ENCODE measurements around the gene GRK3.
"Not testable (repeated sequence)": the region's sequence is repeated elsewhere in the genome, so short reads cannot be mapped to it uniquely, and the experiment has no call there.

Gene GRK3

GRCh38 chr22:25702571-25703167 lies 138.2 kb downstream of the GRK3 start:
- peak; percentile 45 for DNase-seq

GRCh38 chr22:25704701-25705100 lies 140.2 kb downstream of the GRK3 start:
- no peak for DNase-seq

- no peak for DNase-seq
These were observed 141.7 kb downstream of the GRK3 start for GRCh38 chr22:25706197-25706596.

GRCh38 chr22:25708430-25708829 lies 144.0 kb downstream of the GRK3 start:
- not testable (repeated sequence) for DNase-seq

GRCh38 chr22:25709758-25710157 lies 145.3 kb downstream of the GRK3 start:
- DNase-seq = peak; percentile 48

- no peak for DNase-seq
These were observed 146.0 kb downstream of the GRK3 start for GRCh38 chr22:25710501-25710900.

- DNase-seq = no peak
These were observed 147.0 kb downstream of the GRK3 start for GRCh38 chr22:25711491-25711890.

- no peak for DNase-seq
These were observed 148.4 kb downstream of the GRK3 start for GRCh38 chr22:25712661-25713400.

GRCh38 chr22:25714070-25714469 lies 149.6 kb downstream of the GRK3 start:
- DNase-seq = no peak

GRCh38 chr22:25714739-25715138 lies 150.3 kb downstream of the GRK3 start:
- DNase-seq = no peak

- DNase-seq = no peak
These were observed 152.2 kb downstream of the GRK3 start for GRCh38 chr22:25716637-25717036.

GRCh38 chr22:25718135-25718840 lies 153.8 kb downstream of the GRK3 start:
- no peak for DNase-seq

- peak; percentile 16 for DNase-seq
These were observed 157.7 kb downstream of the GRK3 start for GRCh38 chr22:25722223-25722622.

GRCh38 chr22:25722626-25723025 lies 158.2 kb downstream of the GRK3 start:
- DNase-seq = no peak

- DNase-seq = peak; percentile 35
These were observed 161.8 kb downstream of the GRK3 start for GRCh38 chr22:25726241-25726640.

GRCh38 chr22:25728071-25728470 lies 163.6 kb downstream of the GRK3 start:
- DNase-seq = no peak

- peak; percentile 19 for DNase-seq
These were observed 164.8 kb downstream of the GRK3 start for GRCh38 chr22:25729016-25729995.

GRCh38 chr22:25735650-25736049 lies 171.2 kb downstream of the GRK3 start:
- no peak for DNase-seq

- DNase-seq = peak; percentile 69
These were observed 172.0 kb downstream of the GRK3 start for GRCh38 chr22:25736378-25737011.

- no peak for DNase-seq
These were observed 175.3 kb downstream of the GRK3 start for GRCh38 chr22:25739659-25740344.
